MM.1S (cell line): Measurements from ENCODE around the gene DEDD.

Experiments
- DNase-seq: peaks from one replicate; pipeline ENCODE4 v3.0.0-alpha.2; 2015
- H2AFZ ChIP-seq: fragments of 300-600 bp; sonication (generic); 2 replicates; pipeline ENCODE4 v1.6.0; 2016; ENCODE audit warnings: antibody characterized with exemption, low read length
- H3F3A ChIP-seq: fragments of 300-600 bp; sonication (generic); 2 replicates; pipeline ENCODE4 v1.6.1; 2016; ENCODE audit warnings: mild to moderate bottlenecking, antibody characterized with exemption, low read length, moderate library complexity, mixed read lengths; ENCODE audit not compliant: insufficient read depth
- H3K27ac ChIP-seq: fragments of 300-600 bp; sonication (generic); 2 replicates; pipeline ENCODE4 v1.5.1; 2016; ENCODE audit warnings: mild to moderate bottlenecking, low read length
- H3K27me3 ChIP-seq: fragments of 300-600 bp; sonication (generic); replicated peaks from 2 replicates; pipeline ENCODE4 v1.6.0; 2016; ENCODE audit warnings: low read length; ENCODE audit not compliant: insufficient read depth
- H3K36me3 ChIP-seq: fragments of 300-600 bp; sonication (generic); replicated peaks from 2 replicates; pipeline ENCODE4 v1.6.1; 2016; ENCODE audit warnings: mild to moderate bottlenecking, low read length, mixed read lengths; ENCODE audit not compliant: insufficient read depth
- H3K4me1 ChIP-seq: fragments of 300-600 bp; sonication (generic); 2 replicates; pipeline ENCODE4 v1.6.1; 2016; ENCODE audit warnings: low read length, mixed read lengths
- H3K4me2 ChIP-seq: fragments of 300-600 bp; sonication (generic); 2 replicates; pipeline ENCODE4 v1.6.0; 2016; ENCODE audit warnings: low read depth, low read length
- H3K4me3 ChIP-seq: fragments of 300-600 bp; sonication (generic); 2 replicates; pipeline ENCODE4 v1.5.1; 2016; ENCODE audit warnings: low read length, mixed read lengths
- H3K79me2 ChIP-seq: fragments of 300-600 bp; sonication (generic); 2 replicates; pipeline ENCODE4 v1.6.1; 2016; ENCODE audit warnings: mixed run types, low read length, mixed read lengths
- H3K9ac ChIP-seq: fragments of 300-600 bp; sonication (generic); 2 replicates; pipeline ENCODE4 v1.6.1; 2016; ENCODE audit warnings: low read length, mixed read lengths
- H3K9me2 ChIP-seq: fragments of 300-600 bp; sonication (generic); replicated peaks from 2 replicates; pipeline ENCODE4 v1.6.1; 2016; ENCODE audit warnings: mild to moderate bottlenecking, low read length, mixed read lengths; ENCODE audit not compliant: insufficient read depth
- H3K9me3 ChIP-seq: fragments of 300-600 bp; sonication (generic); replicated peaks from 2 replicates; pipeline ENCODE4 v1.6.1; 2016; ENCODE audit warnings: mild to moderate bottlenecking, low read length, mixed read lengths; ENCODE audit not compliant: insufficient read depth
- H4K20me1 ChIP-seq: fragments of 300-600 bp; sonication (generic); 2 replicates; pipeline ENCODE4 v1.6.1; 2016; ENCODE audit warnings: mild to moderate bottlenecking, low read length, moderate library complexity, mixed read lengths; ENCODE audit not compliant: insufficient read depth
- EZH2 ChIP-seq: fragments of 300-600 bp; sonication (generic); optimal IDR thresholded peaks from 2 replicates; pipeline ENCODE3; 2017; ENCODE audit warnings: low read depth, mild to moderate bottlenecking, antibody characterized with exemption, low read length, mixed read lengths
- EZH2phosphoT487 ChIP-seq: fragments of 300-600 bp; sonication (generic); IDR thresholded peaks from 2 replicates; pipeline ENCODE4 v1.6.1; 2018; ENCODE audit warnings: antibody characterized with exemption, low read length
- TF ChIP-seq, protein P1 (sequence below): fragments of 300-600 bp; sonication (generic); IDR thresholded peaks from 2 replicates; pipeline ENCODE4 v1.5.1; 2016; ENCODE audit warnings: antibody characterized with exemption, low read length, mixed read lengths

Gene DEDD

GRCh38 chr1:161115132-161115711 is 17.2 kb downstream of the DEDD start:
- Histone ChIP-seq H3K4me2 (no peak overlapping the region), H3K27me3 (no peaks in the 10 kb centered on the region), H2AFZ (no peak overlapping the region), H4K20me1 (peaks cover 10% of the 10 kb centered on the region; the same call in 1 of the 2 replicates), H3K9me3 (no peaks in the 10 kb centered on the region), H3K27ac (no peak overlapping the region), H3K36me3 (no peaks in the 10 kb centered on the region; the same call in 1 of the 2 replicates), H3F3A (peaks cover 15% of the 10 kb centered on the region; the same call in 1 of the 2 replicates), H3K9ac (no peak overlapping the region), H3K4me1 (peaks cover 36% of the 10 kb centered on the region), H3K79me2 (peaks cover 92% of the 10 kb centered on the region), H3K9me2 (no peaks in the 10 kb centered on the region), H3K4me3 (no peak overlapping the region)
- no peak for DNase-seq
- TF ChIP-seq EZH2phosphoT487 (no peak), EZH2 (no peak)
- TF ChIP-seq, protein P1, sequence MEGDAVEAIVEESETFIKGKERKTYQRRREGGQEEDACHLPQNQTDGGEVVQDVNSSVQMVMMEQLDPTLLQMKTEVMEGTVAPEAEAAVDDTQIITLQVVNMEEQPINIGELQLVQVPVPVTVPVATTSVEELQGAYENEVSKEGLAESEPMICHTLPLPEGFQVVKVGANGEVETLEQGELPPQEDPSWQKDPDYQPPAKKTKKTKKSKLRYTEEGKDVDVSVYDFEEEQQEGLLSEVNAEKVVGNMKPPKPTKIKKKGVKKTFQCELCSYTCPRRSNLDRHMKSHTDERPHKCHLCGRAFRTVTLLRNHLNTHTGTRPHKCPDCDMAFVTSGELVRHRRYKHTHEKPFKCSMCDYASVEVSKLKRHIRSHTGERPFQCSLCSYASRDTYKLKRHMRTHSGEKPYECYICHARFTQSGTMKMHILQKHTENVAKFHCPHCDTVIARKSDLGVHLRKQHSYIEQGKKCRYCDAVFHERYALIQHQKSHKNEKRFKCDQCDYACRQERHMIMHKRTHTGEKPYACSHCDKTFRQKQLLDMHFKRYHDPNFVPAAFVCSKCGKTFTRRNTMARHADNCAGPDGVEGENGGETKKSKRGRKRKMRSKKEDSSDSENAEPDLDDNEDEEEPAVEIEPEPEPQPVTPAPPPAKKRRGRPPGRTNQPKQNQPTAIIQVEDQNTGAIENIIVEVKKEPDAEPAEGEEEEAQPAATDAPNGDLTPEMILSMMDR, result no peak

DNA sequence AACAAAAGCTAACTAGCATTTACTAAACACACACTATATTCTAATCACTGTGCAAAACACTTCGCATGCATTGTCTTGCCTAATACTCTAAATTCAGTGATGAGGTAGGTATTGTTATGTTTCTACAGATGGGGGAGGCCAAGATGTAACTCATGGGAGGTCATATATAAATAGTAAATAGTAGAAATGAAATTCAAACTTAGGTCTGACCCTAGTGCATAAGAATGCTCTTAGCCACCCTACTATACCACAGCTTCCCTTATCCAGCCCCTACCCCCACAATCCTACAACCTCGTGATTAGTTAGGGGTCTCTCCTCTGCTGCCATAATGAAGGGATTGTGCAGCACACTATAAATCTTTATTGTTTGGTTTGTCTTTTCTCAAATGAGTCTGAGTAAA is 17.9 kb downstream of the DEDD start:
- no peak overlapping the region for H3K4me2 ChIP-seq
- H3K9ac ChIP-seq, result no peak overlapping the region
- H3F3A ChIP-seq, result peaks cover 12% of the 10 kb centered on the region; the same call in 1 of the 2 replicates
- H4K20me1 ChIP-seq, result peaks cover 10% of the 10 kb centered on the region; the same call in 1 of the 2 replicates
- H3K79me2 ChIP-seq, result peaks cover 97% of the 10 kb centered on the region
- H3K27ac ChIP-seq, result no peak overlapping the region
- TF ChIP-seq, protein P1, result no peak
- TF ChIP-seq EZH2 (no peak), EZH2phosphoT487 (no peak)
- no peak overlapping the region for H3K4me3 ChIP-seq
- no peak for DNase-seq
- H3K27me3 ChIP-seq, result no peaks in the 10 kb centered on the region
- H3K36me3 ChIP-seq, result no peaks in the 10 kb centered on the region; the same call in 1 of the 2 replicates
- no peaks in the 10 kb centered on the region for H3K9me3 ChIP-seq
- H3K9me2 ChIP-seq, result no peaks in the 10 kb centered on the region
- H3K4me1 ChIP-seq, result peaks cover 29% of the 10 kb centered on the region
- no peak overlapping the region for H2AFZ ChIP-seq

- TF ChIP-seq, protein P1, result no peak
- TF ChIP-seq EZH2phosphoT487 (no peak), EZH2 (no peak)
- Histone ChIP-seq H3K9ac (no peak overlapping the region), H3K9me2 (no peaks in the 10 kb centered on the region), H3K27ac (no peak overlapping the region), H2AFZ (no peak overlapping the region), H3K27me3 (no peaks in the 10 kb centered on the region), H3K4me2 (no peak overlapping the region), H3F3A (peaks cover 5% of the 10 kb centered on the region; the same call in 1 of the 2 replicates), H3K79me2 (peaks cover 98% of the 10 kb centered on the region), H3K36me3 (no peaks in the 10 kb centered on the region; the same call in 1 of the 2 replicates), H3K9me3 (no peaks in the 10 kb centered on the region), H3K4me1 (peaks cover 23% of the 10 kb centered on the region), H4K20me1 (peaks cover 10% of the 10 kb centered on the region; the same call in 1 of the 2 replicates), H3K4me3 (no peak overlapping the region)
- no peak for DNase-seq
These were observed 18.6 kb downstream of the DEDD start for GRCh38 chr1:161113915-161114314.
